ENCODE data around the gene RYR1. TPM values are rescaled to one million over a fixed set of nuclear protein-coding genes. Genes with fewer than 3 reads are reported as not detected.

Gene RYR1
- total RNA-seq, 6 experiments from 2014 or later = 0.12 to 1.1 (median 0.49) TPM

GRCh38 chr19:38482496-38482895 lies 49.0 kb downstream of the RYR1 start:
- 59% methylated on average over 6 of the region's 8 CpGs for WGBS (ENCODE audit: insufficient coverage, low coverage, low lambda C conversion rate, missing lambda C conversion rate)
- TF ChIP-seq POLR2A (IDR thresholded peaks at IDR 0.05) (no peak), CTCF (IDR thresholded peaks at IDR 0.05) (no peak)
- intact Hi-C loops (cut with DNase I) = no loop called here

GRCh38 chr19:38483016-38483630 lies 49.6 kb downstream of the RYR1 start:
- ATAC-seq = peak in 1 of 4 donors; percentile 43

More at GRCh38 chr19:38482496-38482895, 49.0 kb downstream of the RYR1 start:
- no peaks in the 10 kb centered on the region for H3K4me1 ChIP-seq
- DNase-seq (no peak), ATAC-seq (no peak)
- H3K27me3 ChIP-seq = no peaks in the 10 kb centered on the region
- H3K36me3 ChIP-seq = no peaks in the 10 kb centered on the region
- no peaks in the 10 kb centered on the region for H3K9me3 ChIP-seq
- H3K27ac ChIP-seq = no peak overlapping the region
- H3K4me3 ChIP-seq = no peak overlapping the region

GRCh38 chr19:38484747-38485146 lies 51.3 kb downstream of the RYR1 start:
- TF ChIP-seq POLR2A (IDR thresholded peaks at IDR 0.05) (no peak), CTCF (IDR thresholded peaks at IDR 0.05) (no peak)
- no peak for ATAC-seq
- no peaks in the 10 kb centered on the region for H3K36me3 ChIP-seq
- H3K9me3 ChIP-seq = no peaks in the 10 kb centered on the region
- no peaks in the 10 kb centered on the region for H3K4me1 ChIP-seq
- WGBS (ENCODE audit: insufficient coverage, low coverage, low lambda C conversion rate, missing lambda C conversion rate) = 44% methylated on average over 2 of the region's 2 CpGs
- DNase-seq = no peak
- intact Hi-C loops (cut with DNase I) = no loop called here
- no peak overlapping the region for H3K27ac ChIP-seq
- H3K27me3 ChIP-seq = no peaks in the 10 kb centered on the region
- no peak overlapping the region for H3K4me3 ChIP-seq

More at GRCh38 chr19:38483016-38483630, 49.6 kb downstream of the RYR1 start:
- Histone ChIP-seq H3K36me3 (no peaks in the 10 kb centered on the region), H3K9me3 (no peaks in the 10 kb centered on the region), H3K4me1 (no peaks in the 10 kb centered on the region), H3K4me3 (no peak overlapping the region), H3K27ac (no peak overlapping the region), H3K27me3 (no peaks in the 10 kb centered on the region)
- intact Hi-C loops (cut with DNase I) = no loop called here
- DNase-seq = no peak
- WGBS (ENCODE audit: insufficient coverage, low coverage, low lambda C conversion rate, missing lambda C conversion rate) = 67% methylated on average over 4 of the region's 24 CpGs
- TF ChIP-seq CTCF (IDR thresholded peaks at IDR 0.05) (no peak), POLR2A (IDR thresholded peaks at IDR 0.05) (no peak)

GRCh38 chr19:38485541-38486285 lies 52.2 kb downstream of the RYR1 start:
- Histone ChIP-seq H3K27me3 (no peaks in the 10 kb centered on the region), H3K9me3 (no peaks in the 10 kb centered on the region), H3K36me3 (no peaks in the 10 kb centered on the region), H3K27ac (no peak overlapping the region), H3K4me3 (no peak overlapping the region), H3K4me1 (no peaks in the 10 kb centered on the region)
- ATAC-seq = no peak
- 85% methylated on average over 19 of the region's 49 CpGs for WGBS (ENCODE audit: insufficient coverage, low coverage, low lambda C conversion rate, missing lambda C conversion rate)
- TF ChIP-seq POLR2A (IDR thresholded peaks at IDR 0.05) = no peak
- TF ChIP-seq CTCF (IDR thresholded peaks at IDR 0.05) = no peak
- no peak for DNase-seq
- intact Hi-C loops (cut with DNase I) = no loop called here

All from right lobe of liver (tissue), 6 donors.